GM21447 (cell line): ENCODE results near the gene GPX2.

Source experiments
- ATAC-seq: cut with Tn5 transposase; IDR thresholded peaks from one replicate; pipeline ENCODE4 v1.9.1; 2021; ENCODE audit not compliant: unreplicated experiment

GPX2 gene

GRCh38 chr14:64960762-64961276 lies 18.3 kb upstream of the GPX2 start:
- ATAC-seq: no peak

- ATAC-seq: no peak
Measured at GRCh38 chr14:64958743-64959142, 16.2 kb upstream of the GPX2 start.

GRCh38 chr14:64958201-64958600 lies 15.7 kb upstream of the GPX2 start:
- no peak for ATAC-seq

GRCh38 chr14:64956697-64957406 lies 14.3 kb upstream of the GPX2 start:
- no peak for ATAC-seq

GRCh38 chr14:64955297-64955696 lies 12.8 kb upstream of the GPX2 start:
- no peak for ATAC-seq

- no peak for ATAC-seq
Measured at GRCh38 chr14:64954491-64955240, 12.1 kb upstream of the GPX2 start.

DNA sequence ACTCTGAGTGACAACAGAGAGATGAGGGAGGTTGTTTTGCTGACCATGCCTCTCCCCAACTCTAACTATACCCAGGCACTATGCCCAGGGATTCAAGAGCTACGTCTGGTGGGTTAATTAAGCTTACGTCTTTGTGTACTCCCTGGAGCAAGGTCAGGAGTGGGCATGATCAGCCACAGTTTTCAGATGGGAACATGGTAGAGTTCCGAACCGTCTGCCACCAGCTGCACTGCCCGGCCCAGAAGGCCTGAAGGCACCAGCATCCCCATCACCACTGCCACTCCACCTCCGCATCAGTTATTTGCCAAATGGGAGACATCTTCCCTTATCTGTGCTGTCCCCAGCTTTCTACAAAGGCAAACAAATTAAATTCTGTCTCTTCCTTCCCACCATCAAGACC lies 11.1 kb upstream of the GPX2 start:
- no peak for ATAC-seq

- ATAC-seq: no peak
Measured at GRCh38 chr14:64953310-64953654, 10.7 kb upstream of the GPX2 start.

- ATAC-seq: peak; percentile 63
Measured at GRCh38 chr14:64952598-64953309, 10.2 kb upstream of the GPX2 start.

DNA sequence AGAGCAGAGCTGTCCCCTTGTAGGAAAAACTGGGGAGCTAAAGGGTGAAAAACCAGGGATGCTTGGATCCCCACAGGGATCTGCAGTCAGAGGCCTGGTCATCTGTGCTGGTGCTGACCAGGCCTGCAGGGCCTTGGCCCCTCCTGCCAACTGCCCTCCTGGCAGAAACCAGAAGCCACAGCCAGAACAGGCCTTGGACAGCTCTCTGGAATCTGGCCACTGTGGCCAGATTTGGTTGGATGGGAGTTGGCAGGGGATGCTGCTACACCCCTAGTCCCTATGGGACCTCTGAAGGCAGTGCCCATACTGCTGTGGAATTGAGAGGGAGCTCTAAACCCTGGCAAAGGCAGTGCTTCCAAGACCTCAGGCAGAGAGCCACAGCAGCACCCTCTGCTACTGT lies 9.2 kb upstream of the GPX2 start:
- no peak for ATAC-seq

- ATAC-seq: no peak
Measured at GRCh38 chr14:64951291-64951690, 8.7 kb upstream of the GPX2 start.

GRCh38 chr14:64950889-64951288 lies 8.3 kb upstream of the GPX2 start:
- no peak for ATAC-seq

GRCh38 chr14:64948612-64949210 lies 6.2 kb upstream of the GPX2 start:
- no peak for ATAC-seq

GRCh38 chr14:64947710-64948611 lies 5.4 kb upstream of the GPX2 start:
- no peak for ATAC-seq

GRCh38 chr14:64946310-64947045 lies 3.9 kb upstream of the GPX2 start:
- ATAC-seq: no peak

DNA sequence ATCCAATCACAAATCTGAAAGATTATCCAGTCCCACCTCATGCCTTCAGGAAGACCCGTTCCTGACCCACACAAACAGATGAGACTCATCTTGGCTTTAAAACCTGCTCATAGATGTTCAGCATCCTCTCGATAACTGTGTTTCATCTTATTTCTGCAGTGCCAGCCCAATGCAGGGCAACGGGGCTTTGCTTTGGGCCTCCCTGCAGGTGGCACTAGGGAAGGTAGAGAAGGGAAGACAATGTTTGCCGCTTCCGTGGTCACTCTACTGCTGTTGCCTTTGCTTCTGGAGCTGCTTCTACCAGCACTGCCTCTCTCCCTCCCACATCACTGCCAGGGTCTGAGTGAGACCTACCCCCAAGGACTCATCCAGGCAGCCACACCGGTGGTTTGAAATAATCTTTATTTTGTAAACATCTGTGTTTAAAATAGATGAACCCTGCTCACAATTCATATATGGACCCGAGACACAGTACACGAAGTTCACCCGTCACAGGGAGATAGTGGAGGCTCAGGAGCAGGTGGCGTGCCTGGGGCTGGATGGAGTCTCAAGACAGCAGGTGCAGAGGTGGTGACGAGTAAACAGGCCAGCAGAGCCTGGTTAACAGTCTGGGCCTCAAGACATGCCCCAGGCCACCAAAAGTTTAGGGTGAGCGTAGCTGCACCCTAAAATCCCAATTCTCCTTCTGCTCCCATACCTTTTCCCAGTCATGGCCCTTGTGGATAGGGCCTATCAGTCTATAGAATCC lies 3.1 kb upstream of the GPX2 start:
- ATAC-seq: no peak

DNA sequence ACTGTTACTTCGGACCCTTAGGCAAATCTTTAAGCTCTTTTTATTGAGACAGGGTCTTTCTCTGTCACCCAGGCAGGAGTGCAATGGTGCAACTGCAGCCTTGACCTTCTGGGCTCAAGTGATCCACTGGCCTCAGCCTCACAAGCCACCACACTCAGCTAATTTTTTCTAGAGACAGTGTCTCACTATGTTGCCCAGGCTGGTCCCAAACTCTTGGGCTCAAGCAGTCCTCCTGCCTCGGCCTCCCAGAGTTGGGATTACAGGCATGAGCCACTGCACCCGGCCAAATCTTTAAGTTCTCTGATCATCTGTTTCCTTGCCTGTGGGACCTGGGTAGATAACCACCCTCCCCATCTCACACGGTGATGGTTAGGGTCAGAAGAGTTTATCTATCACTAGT lies 2.3 kb upstream of the GPX2 start:
- no peak for ATAC-seq

DNA sequence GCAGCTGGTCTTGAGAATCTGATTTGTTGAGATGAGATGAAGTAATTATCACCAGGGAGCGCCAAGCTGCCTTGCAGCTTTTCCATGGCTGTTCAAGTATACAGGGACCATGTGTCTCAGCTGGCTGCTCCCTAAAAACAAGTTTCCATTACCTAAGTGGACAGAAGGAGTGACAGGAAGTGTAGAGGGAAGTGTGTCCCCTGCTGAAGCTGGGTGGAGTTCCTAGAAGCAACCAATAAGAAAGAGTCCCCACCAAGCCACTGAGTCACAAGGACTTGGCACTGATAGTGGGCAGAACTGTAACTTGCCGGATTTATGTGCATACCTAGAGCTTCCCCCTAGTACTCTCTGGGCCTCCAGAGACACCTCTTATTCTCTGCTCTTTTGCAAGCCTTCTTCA lies 1.5 kb upstream of the GPX2 start:
- no peak for ATAC-seq

DNA sequence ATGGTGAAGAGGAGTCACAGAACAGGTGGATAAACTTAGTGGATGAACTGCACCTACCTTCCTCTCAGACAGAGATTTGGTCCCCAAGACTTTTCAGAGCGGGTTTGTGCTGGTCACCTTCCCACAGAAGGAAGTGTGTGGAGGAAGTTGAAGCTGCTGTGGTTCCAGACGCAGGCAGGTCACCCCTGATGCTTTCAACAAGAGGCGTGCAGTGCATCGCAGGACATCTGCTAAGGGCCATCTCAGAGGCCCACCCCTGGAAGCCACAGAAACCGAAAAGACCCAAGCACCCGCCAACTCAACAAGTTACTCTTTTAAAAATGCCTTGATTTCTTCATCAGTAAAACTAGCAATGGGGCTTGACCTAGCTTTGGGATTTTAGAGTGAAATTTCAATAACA lies 1.0 kb upstream of the GPX2 start:
- no peak for ATAC-seq
